ENCODE results near the gene AGTR1. TPM values are rescaled to one million over a fixed set of nuclear protein-coding genes. Genes with fewer than 3 reads are reported as not detected.

The AGTR1 gene
- total RNA-seq, 1 experiment from 2014 or later = not detected

- H3K27me3 Mint-ChIP-seq (ENCODE audit: insufficient read depth, unreplicated experiment) = peaks cover 3% of the 10 kb centered on the region
- H3K4me3 ChIP-seq (ENCODE audit: low read depth, low read length) = no peak overlapping the region
- ChIA-PET CTCF (no interaction called here), POLR2A (no interaction called here)
- H3K4me3 Mint-ChIP-seq (ENCODE audit: unreplicated experiment) = no peak overlapping the region
- no peaks in the 10 kb centered on the region for H3K9me3 Mint-ChIP-seq (ENCODE audit: unreplicated experiment)
- no peaks in the 10 kb centered on the region for H3K4me1 Mint-ChIP-seq (ENCODE audit: low read depth, unreplicated experiment)
- H3K27ac Mint-ChIP-seq (ENCODE audit: unreplicated experiment) = no peak overlapping the region
- no peaks in the 10 kb centered on the region for H3K4me1 ChIP-seq
- no peaks in the 10 kb centered on the region for H3K36me3 ChIP-seq (ENCODE audit: control insufficient read depth, insufficient read depth, low read length)
- no peaks in the 10 kb centered on the region for H3K36me3 Mint-ChIP-seq (ENCODE audit: insufficient read depth, unreplicated experiment)
- no peak for TF ChIP-seq CTCF (IDR thresholded peaks at IDR 0.05; ENCODE audit: insufficient read depth in 1 of 2, low read depth in 1 of 2, low read length in 1 of 2, severe bottlenecking in 1 of 2, unreplicated experiment in 1 of 2)
- BruUV-seq (replicated peaks) = no TSS peak
- no peak for DNase-seq
- no peaks in the 10 kb centered on the region for H3K27me3 ChIP-seq (replicated peaks; ENCODE audit: control insufficient read depth, insufficient read depth, low read length)
- H3K9me3 ChIP-seq = no peaks in the 10 kb centered on the region
- intact Hi-C loops (cut with micrococcal nuclease; ENCODE audit: unreplicated experiment) = no loop called here
Observed at GRCh38 chr3:148759430-148759829, 61.7 kb downstream of the AGTR1 start.

GRCh38 chr3:148763156-148763680 is 65.5 kb downstream of the AGTR1 start:
- Mint-ChIP-seq H3K4me1 (ENCODE audit: low read depth, unreplicated experiment) (no peaks in the 10 kb centered on the region), H3K9me3 (ENCODE audit: unreplicated experiment) (no peaks in the 10 kb centered on the region), H3K27ac (ENCODE audit: unreplicated experiment) (no peak overlapping the region), H3K36me3 (ENCODE audit: insufficient read depth, unreplicated experiment) (no peaks in the 10 kb centered on the region), H3K4me3 (ENCODE audit: unreplicated experiment) (no peak overlapping the region), H3K27me3 (ENCODE audit: insufficient read depth, unreplicated experiment) (no peaks in the 10 kb centered on the region)
- CTCF ChIA-PET = no interaction called here
- Histone ChIP-seq H3K4me3 (ENCODE audit: low read depth, low read length) (no peak overlapping the region), H3K4me1 (no peaks in the 10 kb centered on the region), H3K36me3 (ENCODE audit: control insufficient read depth, insufficient read depth, low read length) (no peaks in the 10 kb centered on the region), H3K27me3 (replicated peaks; ENCODE audit: control insufficient read depth, insufficient read depth, low read length) (no peaks in the 10 kb centered on the region), H3K9me3 (no peaks in the 10 kb centered on the region)
- no peak for TF ChIP-seq CTCF (IDR thresholded peaks at IDR 0.05; ENCODE audit: insufficient read depth in 1 of 2, low read depth in 1 of 2, low read length in 1 of 2, severe bottlenecking in 1 of 2, unreplicated experiment in 1 of 2)
- POLR2A ChIA-PET = no interaction called here
- DNase-seq = no peak
- intact Hi-C loops (cut with micrococcal nuclease; ENCODE audit: unreplicated experiment) = no loop called here
- no TSS peak for BruUV-seq (replicated peaks)

- intact Hi-C loops (cut with micrococcal nuclease; ENCODE audit: unreplicated experiment) = no loop called here
- Histone ChIP-seq H3K4me3 (ENCODE audit: low read depth, low read length) (no peak overlapping the region), H3K36me3 (ENCODE audit: control insufficient read depth, insufficient read depth, low read length) (no peaks in the 10 kb centered on the region), H3K9me3 (no peaks in the 10 kb centered on the region), H3K27me3 (replicated peaks; ENCODE audit: control insufficient read depth, insufficient read depth, low read length) (no peaks in the 10 kb centered on the region), H3K4me1 (no peaks in the 10 kb centered on the region)
- Mint-ChIP-seq H3K4me1 (ENCODE audit: low read depth, unreplicated experiment) (no peaks in the 10 kb centered on the region), H3K27me3 (ENCODE audit: insufficient read depth, unreplicated experiment) (no peaks in the 10 kb centered on the region), H3K27ac (ENCODE audit: unreplicated experiment) (no peak overlapping the region), H3K36me3 (ENCODE audit: insufficient read depth, unreplicated experiment) (no peaks in the 10 kb centered on the region), H3K9me3 (ENCODE audit: unreplicated experiment) (no peaks in the 10 kb centered on the region), H3K4me3 (ENCODE audit: unreplicated experiment) (no peak overlapping the region)
- no peak for DNase-seq
- TF ChIP-seq CTCF (IDR thresholded peaks at IDR 0.05; ENCODE audit: insufficient read depth in 1 of 2, low read depth in 1 of 2, low read length in 1 of 2, severe bottlenecking in 1 of 2, unreplicated experiment in 1 of 2) = no peak
- no TSS peak for BruUV-seq (replicated peaks)
- ChIA-PET POLR2A (no interaction called here), CTCF (no interaction called here)
Observed at GRCh38 chr3:148763986-148764935, 66.6 kb downstream of the AGTR1 start.

Measured in Caco-2 (cell line).